ENCODE results near the gene TCF12.

DNA sequence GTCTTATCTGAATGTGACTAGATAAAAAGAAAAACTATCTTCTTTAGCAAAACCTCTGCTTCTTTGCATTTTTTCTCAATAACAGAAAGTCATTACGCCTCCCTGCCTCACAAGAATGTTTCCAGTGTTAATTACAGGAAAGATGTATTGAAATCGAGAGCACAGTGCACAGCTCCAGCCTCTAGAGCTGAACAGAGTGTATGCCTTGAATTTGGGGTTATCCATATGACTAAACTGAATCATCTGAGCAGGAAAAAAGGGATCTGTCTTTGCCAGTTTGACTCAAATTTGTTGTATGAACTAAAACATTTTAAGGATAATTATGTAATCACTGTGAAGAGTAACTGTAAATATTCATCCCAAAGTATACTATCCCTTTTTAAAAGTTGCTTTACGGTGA is 308.7 kb downstream of the TCF12 start:
- TF ChIP-seq, protein P1, sequence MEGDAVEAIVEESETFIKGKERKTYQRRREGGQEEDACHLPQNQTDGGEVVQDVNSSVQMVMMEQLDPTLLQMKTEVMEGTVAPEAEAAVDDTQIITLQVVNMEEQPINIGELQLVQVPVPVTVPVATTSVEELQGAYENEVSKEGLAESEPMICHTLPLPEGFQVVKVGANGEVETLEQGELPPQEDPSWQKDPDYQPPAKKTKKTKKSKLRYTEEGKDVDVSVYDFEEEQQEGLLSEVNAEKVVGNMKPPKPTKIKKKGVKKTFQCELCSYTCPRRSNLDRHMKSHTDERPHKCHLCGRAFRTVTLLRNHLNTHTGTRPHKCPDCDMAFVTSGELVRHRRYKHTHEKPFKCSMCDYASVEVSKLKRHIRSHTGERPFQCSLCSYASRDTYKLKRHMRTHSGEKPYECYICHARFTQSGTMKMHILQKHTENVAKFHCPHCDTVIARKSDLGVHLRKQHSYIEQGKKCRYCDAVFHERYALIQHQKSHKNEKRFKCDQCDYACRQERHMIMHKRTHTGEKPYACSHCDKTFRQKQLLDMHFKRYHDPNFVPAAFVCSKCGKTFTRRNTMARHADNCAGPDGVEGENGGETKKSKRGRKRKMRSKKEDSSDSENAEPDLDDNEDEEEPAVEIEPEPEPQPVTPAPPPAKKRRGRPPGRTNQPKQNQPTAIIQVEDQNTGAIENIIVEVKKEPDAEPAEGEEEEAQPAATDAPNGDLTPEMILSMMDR (IDR thresholded peaks at IDR 0.05), result no peak
- no peak for TF ChIP-seq POLR2A (IDR thresholded peaks at IDR 0.05)
